ENCODE results near the gene RPL38.

The RPL38 gene

DNA sequence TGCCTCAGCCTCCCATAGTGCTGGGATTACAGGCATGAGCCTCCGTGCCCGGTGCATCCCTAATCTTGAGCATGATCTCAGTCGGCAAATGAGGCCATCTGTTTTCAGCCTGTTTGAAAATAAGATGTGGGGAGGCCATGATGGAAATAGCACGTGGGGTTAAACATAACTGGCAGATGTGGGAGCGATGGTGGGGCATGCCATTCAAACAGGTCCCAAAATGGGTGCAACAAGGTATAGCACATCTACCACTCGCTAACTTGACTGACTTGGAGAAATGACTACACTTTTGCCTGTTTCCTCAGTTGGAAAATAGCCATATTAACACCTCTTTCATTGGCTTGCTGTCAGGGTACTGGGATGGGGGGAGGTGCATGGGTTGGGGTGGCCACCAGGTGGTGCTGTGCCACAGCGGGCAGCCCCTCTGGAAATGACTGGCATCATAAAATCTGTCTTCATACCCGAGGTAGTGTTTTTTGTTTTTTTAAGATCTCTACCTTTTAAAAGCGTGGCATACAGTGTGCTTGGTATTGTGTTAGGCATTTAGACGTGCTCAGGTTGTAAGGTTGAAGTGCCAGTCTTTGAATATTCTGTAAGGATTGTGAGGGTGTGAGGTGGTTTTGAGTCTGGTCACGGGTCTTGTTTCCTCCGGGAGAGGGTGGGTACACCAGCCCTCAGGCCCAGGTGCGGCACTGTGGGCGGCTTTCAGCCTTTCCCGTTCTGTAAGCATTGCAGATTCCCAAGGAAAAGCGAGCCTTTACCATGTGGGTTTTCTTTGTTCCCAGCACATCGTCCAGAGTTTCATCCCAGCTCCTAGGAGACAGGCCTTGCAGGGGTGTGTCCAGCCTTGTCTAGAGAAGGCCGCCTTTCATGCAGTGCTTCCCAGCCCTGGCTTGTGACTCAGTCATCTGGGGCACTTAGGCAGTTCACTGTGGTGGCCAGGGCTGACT is 7.0 kb downstream of the RPL38 start:
- DNase-seq (ENCODE audit: low read depth in 2 of 2), result peak; percentile 57 to 63

DNA sequence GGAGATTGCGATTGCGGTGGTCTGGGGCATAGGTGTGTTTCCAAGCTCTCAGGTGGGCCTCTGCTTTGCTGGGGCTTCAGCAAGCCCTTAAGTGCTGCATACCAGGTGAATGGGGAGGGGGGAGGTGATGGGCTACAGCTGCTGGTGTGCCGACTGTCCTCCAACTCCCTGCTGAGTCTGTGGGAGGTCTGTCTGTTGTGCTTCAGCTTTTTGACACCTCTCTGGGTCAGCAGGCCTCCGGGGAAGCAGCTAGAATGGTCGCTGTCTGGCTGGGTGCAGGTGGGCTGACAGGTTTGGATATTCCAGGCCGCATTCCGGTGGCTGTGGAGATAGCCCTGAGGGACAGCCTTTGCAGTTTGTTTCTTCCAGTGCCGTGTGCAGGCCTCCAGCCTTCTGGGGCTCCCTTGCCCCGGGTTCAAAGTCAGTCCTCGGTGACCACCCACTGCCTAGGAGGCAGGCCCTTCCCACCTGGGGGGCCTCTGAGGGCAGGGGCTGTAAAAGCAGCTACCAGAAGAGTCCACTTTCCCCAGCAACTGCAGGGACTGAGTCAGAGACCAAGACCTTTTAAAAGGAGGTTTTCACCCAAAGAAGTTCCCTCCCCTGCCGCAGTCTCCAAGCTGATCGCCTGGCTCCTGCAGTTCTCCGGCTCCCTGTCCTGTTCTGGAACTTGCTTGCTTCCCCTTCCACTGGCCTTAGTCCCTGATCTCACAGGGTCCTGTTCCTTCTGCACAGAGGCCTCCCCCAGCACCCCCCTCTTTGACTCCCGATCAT is 7.8 kb downstream of the RPL38 start:
- DNase-seq (ENCODE audit: low read depth in 2 of 2), result no peak

GRCh38 chr17:74211912-74212208 is 8.4 kb downstream of the RPL38 start:
- DNase-seq (ENCODE audit: low read depth in 2 of 2), result no peak

DNA sequence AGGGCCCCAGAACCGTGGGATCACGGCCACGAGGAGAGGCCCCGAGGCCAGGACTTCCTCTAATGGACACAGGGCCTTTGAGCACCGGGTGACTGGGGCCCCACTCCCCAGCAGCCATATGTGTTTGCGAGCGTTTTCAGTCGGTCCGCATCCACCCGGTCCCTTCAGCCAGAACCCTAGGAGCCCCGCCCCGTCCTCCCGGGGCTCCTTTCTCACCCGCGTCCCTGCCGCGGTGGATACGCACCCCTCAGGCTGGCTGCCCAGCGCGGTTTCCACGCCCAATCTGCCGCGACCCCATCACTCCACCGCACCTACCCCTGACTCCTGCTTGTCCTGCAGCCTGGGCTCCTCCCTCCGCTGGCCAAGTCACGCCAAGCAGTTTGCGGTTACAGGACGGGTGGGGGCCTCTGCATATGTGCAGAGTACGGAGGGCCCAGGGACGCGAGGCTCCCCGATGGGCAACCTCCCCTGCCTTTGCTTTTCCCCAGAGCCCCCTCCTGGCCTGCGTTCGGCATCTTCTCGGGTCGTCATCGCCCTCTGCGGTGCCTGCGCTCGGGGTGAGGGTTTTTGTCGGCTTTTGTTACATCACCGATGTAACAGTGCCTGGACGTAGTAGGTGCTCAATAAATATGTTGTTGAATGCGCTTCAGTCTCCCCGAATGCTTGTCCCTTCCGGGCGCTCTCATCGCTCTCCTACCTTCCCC is 8.9 kb downstream of the RPL38 start:
- peak in 1 of 2 donors; percentile 20 for DNase-seq (ENCODE audit: low read depth in 2 of 2)

GRCh38 chr17:74212913-74213791 is 9.7 kb downstream of the RPL38 start, which contains the start of gene TTYH2:
TTYH2 (plus strand) TSS chr17:74213571; CDS start chr17:74213588, 17 bp downstream.
- DNase-seq (ENCODE audit: low read depth in 2 of 2), result peak; percentile 59 to 68

DNA sequence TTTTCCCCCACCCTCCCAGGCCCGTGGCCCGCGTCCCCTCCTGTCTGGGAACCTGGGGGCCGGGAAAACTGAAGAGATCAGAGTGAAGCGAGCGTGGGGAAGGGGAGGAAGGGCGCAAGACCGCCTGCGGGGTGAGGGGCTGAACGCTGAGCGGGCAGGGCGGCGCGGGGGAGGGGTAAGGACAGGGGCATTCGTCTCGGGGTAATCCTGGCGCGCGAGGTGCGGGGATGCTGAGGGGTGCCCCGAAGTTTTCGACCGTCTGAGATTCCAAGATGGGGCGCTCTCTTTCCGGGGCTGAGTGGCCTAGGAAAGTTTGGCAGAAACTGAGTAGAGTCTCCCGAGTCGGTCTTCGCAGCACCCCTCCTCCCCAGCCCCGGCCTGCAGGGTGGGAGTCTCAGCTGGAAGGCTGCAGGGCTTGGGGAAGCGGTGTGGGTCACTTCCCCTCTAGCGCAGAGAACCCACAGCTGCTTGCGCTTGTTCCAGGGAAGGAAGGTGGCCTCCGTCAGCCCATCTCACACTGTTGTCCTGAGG is 10.4 kb downstream of the RPL38 start:
- no peak for DNase-seq (ENCODE audit: low read depth in 2 of 2)

GRCh38 chr17:74214484-74215341 is 11.2 kb downstream of the RPL38 start:
- no peak for DNase-seq (ENCODE audit: low read depth in 2 of 2)

- DNase-seq (ENCODE audit: low read depth in 2 of 2), result no peak
Measured at GRCh38 chr17:74215342-74215727, 11.9 kb downstream of the RPL38 start.

DNA sequence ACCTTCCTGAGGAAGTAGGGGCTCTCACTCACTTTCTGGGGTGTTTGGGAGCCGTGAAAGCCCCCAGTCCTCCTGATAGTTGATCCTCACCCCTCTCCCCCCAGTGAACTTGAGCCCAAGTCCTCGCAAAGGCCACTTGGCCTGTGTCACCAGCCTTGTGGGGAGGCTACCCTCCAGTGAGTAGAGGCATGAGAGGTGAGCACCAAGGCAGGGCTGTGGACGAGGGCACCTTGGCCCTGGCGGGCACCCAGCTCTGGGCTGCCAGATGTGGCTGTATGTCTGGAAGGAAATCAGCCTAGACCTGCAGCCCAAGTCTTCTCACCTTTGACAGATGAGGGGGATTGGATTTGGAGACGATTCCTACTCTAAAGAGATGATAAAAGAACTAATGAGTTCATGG is 13.0 kb downstream of the RPL38 start:
- no peak for DNase-seq (ENCODE audit: low read depth in 2 of 2)

DNA sequence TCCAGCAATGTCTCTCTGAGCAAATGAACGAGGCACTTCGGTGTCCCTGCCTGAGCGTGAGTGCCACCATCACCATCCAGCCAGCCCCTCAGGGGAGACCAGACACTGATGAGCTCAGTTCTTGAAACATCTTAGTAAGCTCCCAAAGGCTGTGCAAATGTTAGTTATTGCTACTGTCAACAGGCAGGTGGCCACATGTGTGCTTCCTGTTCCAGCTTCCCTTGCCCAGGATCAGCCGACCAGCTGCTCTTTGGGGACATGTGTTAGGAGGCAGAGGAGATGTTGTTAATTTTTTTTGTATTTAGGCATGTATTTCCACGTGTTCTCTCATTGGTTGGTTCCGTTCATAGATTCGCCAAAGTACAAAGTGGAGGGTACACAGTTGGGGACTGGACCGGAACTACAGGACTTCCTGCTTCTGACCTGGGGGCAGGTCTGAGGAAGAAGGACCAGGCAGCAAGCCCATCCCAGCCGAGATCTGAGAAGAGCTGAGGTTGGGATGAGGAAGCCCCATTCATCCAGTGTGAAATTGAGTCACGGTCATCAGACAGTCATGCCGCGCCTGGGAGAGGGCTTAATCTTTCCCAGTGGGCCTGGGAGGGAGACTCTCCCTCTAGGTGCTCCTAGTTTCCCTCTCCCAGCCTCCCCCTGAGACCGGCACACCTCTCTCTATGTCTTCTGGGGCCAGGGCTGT is 13.7 kb downstream of the RPL38 start:
- DNase-seq (ENCODE audit: low read depth in 2 of 2), result no peak

DNA sequence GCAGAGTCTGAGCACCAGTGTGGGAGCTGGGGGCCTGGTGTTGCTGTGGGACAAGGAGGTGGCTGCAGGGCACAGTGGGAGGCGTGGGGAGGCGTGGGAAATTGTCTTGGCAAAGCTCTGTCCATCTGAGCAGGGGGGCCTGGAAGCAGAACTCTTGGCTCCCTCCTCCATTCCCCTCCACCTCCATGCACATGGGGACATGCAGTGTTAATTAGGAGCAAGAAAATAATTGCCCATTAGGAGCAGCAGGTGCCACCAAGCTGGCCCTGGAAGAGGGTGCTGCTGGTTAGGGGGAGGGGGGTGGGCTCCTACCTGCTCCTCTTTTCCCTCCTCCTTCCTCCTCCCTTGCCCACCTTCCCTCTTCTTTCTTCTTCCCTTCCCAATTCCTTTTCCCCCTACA is 14.4 kb downstream of the RPL38 start:
- DNase-seq (ENCODE audit: low read depth in 2 of 2), result no peak

DNA sequence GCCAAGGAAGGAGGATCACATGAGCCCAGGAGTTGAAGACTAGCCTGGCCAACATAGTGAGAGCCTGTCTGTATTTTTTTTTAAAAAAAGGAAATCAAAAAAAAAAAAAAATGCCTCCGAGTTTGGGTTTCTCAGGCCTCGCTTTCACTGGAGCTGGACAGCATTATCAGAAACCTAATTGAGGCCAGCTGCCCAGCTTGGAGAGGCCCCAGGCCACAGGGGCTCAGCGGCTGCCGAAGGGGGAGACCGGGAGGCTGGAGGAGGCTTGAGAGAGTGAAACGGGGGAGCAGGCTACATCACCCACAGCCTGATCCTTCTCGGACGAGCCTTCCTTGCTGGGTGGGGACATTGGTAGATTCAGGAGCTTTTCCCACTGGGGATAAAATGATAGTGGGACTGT is 15.0 kb downstream of the RPL38 start:
- no peak for DNase-seq (ENCODE audit: low read depth in 2 of 2)

DNA sequence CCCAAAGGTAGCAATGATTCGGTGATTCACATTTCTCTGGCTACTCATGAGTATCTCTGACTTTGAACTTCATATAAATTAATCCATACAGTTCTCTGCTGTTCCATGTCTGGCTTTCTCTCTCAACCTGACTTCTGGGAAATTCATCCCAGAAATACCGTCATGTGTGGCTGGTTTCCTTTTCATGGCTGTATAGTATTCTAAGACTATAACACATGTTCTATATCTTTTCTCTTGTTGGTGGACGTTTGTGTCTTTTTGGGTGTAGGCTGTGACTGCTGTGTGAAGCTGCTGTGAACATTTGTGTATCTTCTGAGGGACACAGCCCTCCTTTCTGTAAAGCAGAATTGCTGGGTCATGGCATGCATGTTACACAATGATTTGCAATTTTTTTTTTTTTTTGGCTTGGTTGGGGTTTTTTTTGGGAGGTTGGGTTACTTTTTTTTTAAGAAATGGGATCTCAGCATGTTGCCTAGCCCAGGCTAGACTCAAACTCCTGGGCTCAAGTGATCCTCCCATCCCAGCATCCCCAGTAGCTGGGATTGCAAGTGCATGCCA is 16.2 kb downstream of the RPL38 start:
- DNase-seq (ENCODE audit: low read depth in 2 of 2), result no peak

- DNase-seq (ENCODE audit: low read depth in 2 of 2), result no peak
Measured at GRCh38 chr17:74220219-74220618, 16.7 kb downstream of the RPL38 start.

DNA sequence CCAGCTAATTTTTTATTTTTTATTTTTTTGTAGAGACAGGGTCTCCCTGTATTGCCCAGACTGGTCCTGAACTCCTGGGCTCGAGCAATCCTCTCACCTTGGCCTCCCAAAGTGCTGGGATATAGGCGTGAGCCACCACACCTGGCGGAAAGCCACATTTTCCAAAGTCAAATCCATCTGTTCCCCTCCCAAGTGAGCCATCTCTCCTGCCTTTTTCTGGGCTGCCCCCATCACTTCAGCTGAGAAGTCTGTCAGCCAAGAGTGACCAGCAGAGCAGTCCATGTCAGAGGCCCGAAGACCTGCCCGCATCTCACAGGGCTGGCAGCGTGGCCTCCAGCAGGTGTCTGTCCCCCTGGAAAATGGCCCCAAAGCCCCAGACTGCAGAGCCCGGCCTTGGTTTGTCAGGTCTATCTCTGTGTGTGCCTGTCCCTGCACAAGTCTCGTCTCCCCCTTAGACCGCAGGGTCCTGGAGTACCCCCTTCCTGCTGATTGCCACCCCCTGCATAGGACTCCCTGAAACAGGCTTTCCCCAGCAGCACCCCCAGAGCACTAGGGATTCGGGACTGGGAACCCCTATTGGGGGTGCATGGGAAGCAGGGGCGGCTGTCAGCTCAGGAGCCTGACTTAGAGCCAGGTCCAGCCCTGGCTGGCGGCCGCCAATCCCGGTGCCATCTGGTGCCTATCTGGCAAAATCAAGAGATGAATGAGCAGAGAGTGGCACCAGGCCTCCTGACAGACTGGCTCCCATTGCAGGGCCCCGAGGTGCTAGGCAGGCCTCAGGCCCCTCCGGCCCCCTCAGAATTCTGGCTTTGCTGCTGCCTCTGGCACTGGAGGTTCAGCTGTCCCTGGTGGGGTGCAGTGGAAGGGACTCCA is 17.7 kb downstream of the RPL38 start:
- no peak for DNase-seq (ENCODE audit: low read depth in 2 of 2)

GRCh38 chr17:74222399-74222798 is 18.9 kb downstream of the RPL38 start:
- DNase-seq (ENCODE audit: low read depth in 2 of 2), result no peak

GRCh38 chr17:74223901-74224300 is 20.4 kb downstream of the RPL38 start:
- DNase-seq (ENCODE audit: low read depth in 2 of 2), result no peak

Data from stimulated activated CD8-positive, alpha-beta memory T cell treated with anti-CD3 and anti-CD28 coated beads, Interleukin-2, amount 100 ng/mL, for 48 hours (primary cell).